NCI-H446 (cell line): ENCODE results near the gene ZBTB45.

Experiments used
- DNase-seq, 2 experiments: peaks; one replicate each; lab custom pipeline; 2025; lab: John Stamatoyannopoulos, UW

Gene ZBTB45

GRCh38 chr19:58519355-58520256, at the start of gene ZBTB45:
TSS of gene ZBTB45 (minus strand) at chr19:58519810. CDS start at chr19:58517673, 2,137 bp downstream.
- DNase-seq = peak; percentile 93 to 98

GRCh38 chr19:58568453-58569130, 49.0 kb upstream of the ZBTB45 start:
- no peak for DNase-seq

GRCh38 chr19:58566989-58567388, 47.4 kb upstream of the ZBTB45 start:
- no peak for DNase-seq

GRCh38 chr19:58563823-58564222, 44.2 kb upstream of the ZBTB45 start:
- no peak for DNase-seq

GRCh38 chr19:58563034-58563573, 43.5 kb upstream of the ZBTB45 start:
- DNase-seq = no peak

GRCh38 chr19:58562122-58563033, 42.8 kb upstream of the ZBTB45 start:
- DNase-seq = no peak

- no peak for DNase-seq
These were observed 41.9 kb upstream of the ZBTB45 start for GRCh38 chr19:58561373-58562121.

GRCh38 chr19:58560921-58561320, 41.3 kb upstream of the ZBTB45 start:
- DNase-seq = no peak

GRCh38 chr19:58560007-58560887, 40.6 kb upstream of the ZBTB45 start:
- DNase-seq = no peak

GRCh38 chr19:58559275-58560006, 39.8 kb upstream of the ZBTB45 start:
- DNase-seq = no peak

GRCh38 chr19:58558623-58559274, 39.1 kb upstream of the ZBTB45 start:
- no peak for DNase-seq

GRCh38 chr19:58558066-58558622, 38.5 kb upstream of the ZBTB45 start, which contains the start of gene UBE2M:
TSS of gene UBE2M (minus strand) at chr19:58558611. CDS start at chr19:58558381, 230 bp downstream.
- DNase-seq = no peak

GRCh38 chr19:58557221-58558065, 37.8 kb upstream of the ZBTB45 start:
- DNase-seq = no peak

GRCh38 chr19:58556622-58557220, 37.1 kb upstream of the ZBTB45 start:
- DNase-seq = no peak

- DNase-seq = no peak
These were observed 36.5 kb upstream of the ZBTB45 start for GRCh38 chr19:58555920-58556621.

GRCh38 chr19:58555369-58555885, 35.8 kb upstream of the ZBTB45 start:
- DNase-seq = no peak
